HG03521 (cell line): ENCODE data around the gene TMPRSS9.

Experiments
- ATAC-seq: cut with Tn5 transposase; IDR thresholded peaks from one replicate; pipeline ENCODE4 v1.9.1; 2021; ENCODE audit warnings: mild to moderate bottlenecking, moderate library complexity; ENCODE audit not compliant: unreplicated experiment

The TMPRSS9 gene

GRCh38 chr19:2432131-2432848 is 72.2 kb downstream of the TMPRSS9 start:
- no peak for ATAC-seq

GRCh38 chr19:2433854-2434253 is 73.8 kb downstream of the TMPRSS9 start:
- no peak for ATAC-seq

- ATAC-seq, result no peak
These were observed 74.2 kb downstream of the TMPRSS9 start for GRCh38 chr19:2434267-2434666.

- ATAC-seq, result no peak
These were observed 74.7 kb downstream of the TMPRSS9 start for GRCh38 chr19:2434721-2435265.

GRCh38 chr19:2436384-2436783 is 76.3 kb downstream of the TMPRSS9 start:
- ATAC-seq, result no peak

- ATAC-seq, result no peak
These were observed 76.9 kb downstream of the TMPRSS9 start for GRCh38 chr19:2436926-2437325.

- no peak for ATAC-seq
These were observed 78.1 kb downstream of the TMPRSS9 start for GRCh38 chr19:2438178-2438577.

- ATAC-seq, result no peak
These were observed 80.5 kb downstream of the TMPRSS9 start for GRCh38 chr19:2440515-2440914.

GRCh38 chr19:2441096-2441752 is 81.2 kb downstream of the TMPRSS9 start:
- no peak for ATAC-seq

GRCh38 chr19:2443116-2443784 is 83.2 kb downstream of the TMPRSS9 start:
- no peak for ATAC-seq

- no peak for ATAC-seq
These were observed 83.7 kb downstream of the TMPRSS9 start for GRCh38 chr19:2443785-2444182.

- ATAC-seq, result no peak
These were observed 84.4 kb downstream of the TMPRSS9 start for GRCh38 chr19:2444251-2445002.

GRCh38 chr19:2446381-2446780 is 86.3 kb downstream of the TMPRSS9 start:
- ATAC-seq, result no peak

GRCh38 chr19:2449019-2449418 is 89.0 kb downstream of the TMPRSS9 start:
- no peak for ATAC-seq

- no peak for ATAC-seq
These were observed 91.1 kb downstream of the TMPRSS9 start for GRCh38 chr19:2451138-2451537.

GRCh38 chr19:2451741-2452140 is 91.7 kb downstream of the TMPRSS9 start:
- no peak for ATAC-seq

- ATAC-seq, result no peak
These were observed 93.5 kb downstream of the TMPRSS9 start for GRCh38 chr19:2453431-2454025.

- no peak for ATAC-seq
These were observed 94.3 kb downstream of the TMPRSS9 start for GRCh38 chr19:2454199-2454961.

- no peak for ATAC-seq
These were observed 95.1 kb downstream of the TMPRSS9 start for GRCh38 chr19:2454962-2455850.
